GM18867 (cell line): Measurements from ENCODE around the gene TMEM266.

Experiments
- ATAC-seq: cut with Tn5 transposase; IDR thresholded peaks from one replicate; pipeline ENCODE4 v1.9.1; 2021; ENCODE audit warnings: mild to moderate bottlenecking, moderate library complexity; ENCODE audit not compliant: unreplicated experiment

TMEM266 gene

DNA sequence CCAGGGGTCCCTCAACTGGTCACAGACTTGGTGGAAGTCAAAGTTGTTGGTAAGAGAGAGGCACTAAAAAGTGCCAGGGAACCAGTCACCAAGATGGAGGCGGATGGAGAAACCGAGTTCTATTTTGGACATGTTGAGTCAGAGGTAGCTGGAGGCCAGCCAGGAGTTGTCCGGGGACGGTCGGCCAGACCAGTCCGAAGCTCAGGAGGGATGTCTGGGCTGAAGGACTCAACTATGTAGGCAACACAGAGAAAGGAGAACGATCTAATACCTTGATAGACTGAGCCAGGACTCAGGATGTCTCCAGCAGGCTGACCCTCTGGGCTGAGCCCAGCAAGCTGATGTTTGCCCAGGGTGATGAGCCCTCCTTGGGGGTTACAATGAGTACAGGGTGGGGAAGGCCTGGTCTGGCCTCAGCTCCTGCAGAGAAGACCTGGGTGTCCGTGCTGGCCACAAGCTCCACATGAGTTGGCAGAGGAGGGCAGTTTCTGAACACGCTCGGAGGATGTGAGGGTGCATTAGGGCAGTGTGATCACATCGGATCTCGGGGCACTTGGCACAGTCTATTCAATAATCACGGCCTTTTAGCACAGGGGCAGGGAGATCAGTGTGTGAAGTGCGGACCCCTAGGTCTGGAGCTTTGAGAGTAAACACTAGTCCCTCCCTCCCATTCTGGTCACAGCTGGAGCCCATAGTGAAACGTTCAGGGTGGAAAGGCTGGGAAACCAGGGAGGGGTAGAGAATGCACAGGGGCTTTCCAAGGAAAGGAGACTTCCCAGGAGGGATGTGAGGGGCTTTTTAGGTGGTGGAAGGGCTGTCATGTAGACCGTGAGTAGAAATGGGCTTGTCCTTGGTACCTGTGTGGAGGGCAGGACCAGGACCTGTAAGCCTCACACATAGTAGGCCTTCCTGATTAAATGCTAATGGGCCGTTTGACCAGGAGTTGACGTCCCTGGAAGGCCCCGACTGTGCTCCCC, 139.6 kb downstream of the TMEM266 start:
- ATAC-seq = no peak

DNA sequence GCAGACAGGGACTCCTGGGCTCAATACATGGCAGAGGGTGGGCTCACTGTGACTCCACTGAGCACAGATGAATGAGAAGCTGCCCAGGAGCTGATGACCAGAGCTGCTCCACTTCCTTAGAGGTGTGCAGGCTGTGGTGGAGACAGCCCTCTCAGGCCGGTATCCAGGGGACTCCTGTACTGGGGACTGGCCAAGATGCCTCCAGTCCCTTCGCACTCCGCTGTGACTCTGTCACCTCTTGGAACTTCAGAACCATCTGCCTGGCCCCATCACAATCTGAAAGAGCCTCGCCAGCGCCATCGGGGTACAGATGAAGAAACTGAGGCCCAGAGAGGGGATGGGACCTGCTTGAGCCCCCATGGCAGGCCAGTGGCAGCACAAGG, 140.3 kb downstream of the TMEM266 start:
- ATAC-seq = no peak

DNA sequence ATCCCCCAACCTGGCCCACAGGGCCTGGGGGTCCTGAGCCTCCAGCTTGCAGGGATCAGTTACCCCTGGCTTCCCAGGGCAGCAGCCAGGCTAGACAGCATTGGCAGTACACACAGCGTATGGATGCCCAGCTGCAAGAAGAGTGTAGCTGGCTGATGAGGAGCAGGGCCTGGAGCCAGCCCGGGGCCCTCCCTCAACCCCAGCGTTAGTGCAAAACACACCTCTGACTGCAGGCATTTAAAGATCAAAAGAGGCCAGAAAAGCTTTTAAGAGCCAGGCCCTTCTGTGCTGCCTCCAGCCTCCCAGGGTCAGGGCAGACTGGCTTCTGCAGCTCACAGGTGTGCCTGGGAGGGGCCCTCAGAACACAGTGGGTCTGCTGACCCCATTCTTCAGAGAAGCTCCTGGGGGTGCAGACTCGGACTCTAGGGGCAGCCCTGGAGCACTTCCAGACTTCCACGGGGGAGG, 140.9 kb downstream of the TMEM266 start:
- ATAC-seq = no peak

DNA sequence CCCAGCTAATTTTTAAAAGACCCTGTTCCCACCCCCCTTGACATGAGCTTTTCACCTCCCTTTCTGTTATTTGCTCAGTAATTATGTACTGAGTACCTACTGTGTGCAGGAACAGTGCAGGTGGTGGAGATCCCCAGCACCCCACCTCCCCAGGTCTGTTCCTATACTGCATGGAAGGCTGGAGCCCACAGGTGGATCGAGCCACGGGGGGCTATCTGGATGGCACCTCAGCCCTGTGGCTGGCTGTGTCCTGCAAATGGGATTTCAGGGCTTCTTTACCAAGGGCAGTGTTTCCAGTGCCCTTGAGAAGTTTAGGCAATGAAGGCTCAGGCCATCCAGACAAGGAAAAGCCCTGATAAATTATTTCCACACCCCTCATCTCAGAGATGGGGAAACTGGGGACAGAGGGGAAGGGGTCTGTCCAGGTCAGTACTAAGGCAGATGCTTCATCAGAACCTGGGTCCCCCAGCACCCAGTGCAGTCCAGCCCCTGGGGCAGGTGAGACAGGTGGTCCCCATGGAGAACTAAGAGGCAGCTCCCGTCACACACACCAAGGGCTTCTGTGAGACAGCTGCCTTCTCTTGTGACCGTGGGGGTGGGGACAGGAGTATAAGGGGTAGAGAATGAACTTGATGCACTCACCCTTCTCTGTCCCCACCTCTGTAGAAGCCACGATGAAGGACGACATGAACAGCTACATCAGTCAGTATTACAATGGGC, 141.9 kb downstream of the TMEM266 start:
- ATAC-seq = no peak

DNA sequence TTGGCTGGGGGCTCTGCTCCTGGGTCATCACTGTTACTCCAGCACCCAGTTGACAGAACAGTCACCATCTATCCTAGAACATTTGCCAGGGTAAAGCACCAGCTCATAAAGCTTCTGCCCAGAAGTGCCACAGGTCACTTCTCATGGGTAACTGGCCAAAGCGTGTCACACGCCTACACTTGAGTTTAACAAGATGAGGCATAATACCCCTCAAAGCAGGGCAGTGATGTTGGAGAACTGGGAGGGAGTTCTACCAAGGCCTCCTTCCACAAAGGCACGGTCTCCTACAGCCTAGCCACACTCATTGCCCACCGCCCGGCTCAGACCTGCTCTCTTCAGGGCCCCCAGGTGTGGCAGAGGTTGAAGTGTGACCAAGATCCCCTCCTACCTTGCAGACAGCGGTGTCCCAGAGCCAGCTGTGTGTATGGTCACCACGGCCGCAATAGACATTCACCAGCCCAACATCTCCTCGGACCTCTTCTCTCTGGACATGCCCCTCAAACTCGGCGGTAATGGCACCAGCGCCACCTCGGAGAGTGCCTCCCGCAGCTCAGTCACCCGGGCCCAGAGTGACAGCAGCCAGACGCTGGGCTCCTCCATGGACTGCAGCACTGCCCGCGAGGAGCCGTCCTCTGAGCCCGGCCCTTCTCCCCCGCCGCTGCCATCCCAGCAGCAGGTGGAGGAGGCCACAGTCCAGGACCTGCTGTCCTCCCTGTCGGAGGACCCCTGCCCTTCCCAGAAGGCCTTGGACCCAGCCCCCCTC, 143.7 kb downstream of the TMEM266 start:
- ATAC-seq = no peak

DNA sequence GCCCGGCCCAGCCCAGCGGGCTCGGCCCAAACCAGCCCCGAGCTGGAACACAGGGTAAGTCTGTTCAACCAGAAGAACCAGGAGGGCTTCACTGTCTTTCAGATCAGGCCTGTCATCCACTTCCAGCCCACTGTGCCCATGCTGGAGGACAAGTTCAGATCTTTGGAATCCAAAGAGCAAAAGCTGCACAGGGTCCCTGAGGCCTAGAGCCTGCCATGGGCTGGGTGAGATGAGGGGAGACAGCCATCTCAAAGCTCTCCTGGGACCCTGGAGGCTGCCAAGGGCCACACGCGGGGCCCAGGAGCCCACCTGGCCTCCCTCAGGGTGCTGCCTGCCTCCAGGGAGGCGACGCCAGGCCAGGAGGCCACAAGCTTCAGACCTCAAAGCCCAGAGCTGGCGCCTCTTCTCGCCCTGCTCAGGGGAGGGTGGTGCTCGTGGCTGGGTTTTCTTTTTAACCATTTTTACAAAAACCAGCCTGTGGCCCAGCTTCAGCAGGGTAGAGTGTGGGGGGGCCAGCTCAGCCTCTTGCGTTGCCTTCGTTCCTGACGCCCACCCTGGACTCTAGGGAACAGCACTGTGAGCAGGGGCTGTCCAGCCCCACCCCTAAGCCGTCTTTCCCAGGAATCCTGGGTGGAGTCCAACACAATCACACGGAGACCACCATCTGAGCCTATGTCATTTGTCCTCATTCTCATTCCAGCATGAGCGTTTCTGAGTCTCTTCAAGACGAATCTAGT, 144.5 kb downstream of the TMEM266 start:
- ATAC-seq = no peak

DNA sequence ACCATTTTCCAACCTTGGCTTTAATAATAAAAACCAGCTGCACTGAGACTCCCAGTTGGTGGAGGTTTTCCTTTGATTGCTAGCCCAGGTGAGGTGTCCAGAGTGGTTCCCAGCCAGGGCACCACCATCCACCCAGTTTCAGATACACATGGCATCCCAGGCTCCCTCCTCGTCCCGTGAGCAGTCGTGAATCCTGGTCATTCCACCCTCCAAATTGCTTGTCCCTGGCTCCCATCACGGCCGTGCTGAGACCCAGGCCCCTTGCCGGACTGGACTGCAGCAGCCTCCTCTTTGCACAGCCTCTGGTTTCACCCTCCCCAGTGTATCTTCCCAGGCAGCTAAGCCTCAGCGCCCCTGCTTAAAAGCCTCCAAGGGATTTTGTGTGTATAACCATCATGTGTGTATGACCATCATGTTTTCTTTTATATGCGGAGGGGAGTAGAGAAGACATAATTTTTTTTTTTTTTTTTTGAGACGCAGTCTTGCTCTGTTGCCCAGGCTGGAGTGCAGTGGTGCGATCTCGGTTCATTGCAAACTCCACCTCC, 145.2 kb downstream of the TMEM266 start:
- no peak for ATAC-seq

DNA sequence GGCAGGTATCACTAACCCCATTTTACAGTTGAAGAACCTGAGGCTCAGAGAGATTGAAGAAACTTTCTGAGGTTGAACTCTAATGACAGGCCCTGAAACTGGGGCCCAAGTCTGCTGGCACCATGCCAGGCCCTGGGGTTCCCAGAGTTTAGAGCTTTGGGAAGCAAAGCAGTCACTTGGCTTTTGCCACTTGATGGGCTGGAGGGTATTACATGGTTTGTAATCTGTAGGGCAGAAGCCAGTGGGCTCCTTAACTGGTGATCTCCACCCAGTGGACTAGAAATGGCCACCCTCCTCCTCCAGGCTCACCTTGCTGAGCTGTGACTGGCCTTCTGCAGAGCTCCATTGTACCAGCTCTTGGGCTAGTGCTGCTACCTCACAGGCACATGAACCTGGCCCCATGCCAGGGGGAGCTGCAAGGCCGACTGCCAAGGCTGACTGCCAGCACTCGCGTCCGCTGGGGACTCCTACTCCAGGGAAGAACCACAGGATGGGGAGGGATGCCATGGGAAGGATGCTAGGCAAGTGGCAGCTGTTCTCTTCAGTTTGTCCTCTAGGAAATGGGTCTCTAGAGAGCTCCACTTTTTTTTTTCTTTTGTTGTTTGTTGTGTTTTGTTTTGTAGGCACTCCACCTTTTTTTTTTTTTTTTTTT, 146.7 kb downstream of the TMEM266 start:
- ATAC-seq = no peak

DNA sequence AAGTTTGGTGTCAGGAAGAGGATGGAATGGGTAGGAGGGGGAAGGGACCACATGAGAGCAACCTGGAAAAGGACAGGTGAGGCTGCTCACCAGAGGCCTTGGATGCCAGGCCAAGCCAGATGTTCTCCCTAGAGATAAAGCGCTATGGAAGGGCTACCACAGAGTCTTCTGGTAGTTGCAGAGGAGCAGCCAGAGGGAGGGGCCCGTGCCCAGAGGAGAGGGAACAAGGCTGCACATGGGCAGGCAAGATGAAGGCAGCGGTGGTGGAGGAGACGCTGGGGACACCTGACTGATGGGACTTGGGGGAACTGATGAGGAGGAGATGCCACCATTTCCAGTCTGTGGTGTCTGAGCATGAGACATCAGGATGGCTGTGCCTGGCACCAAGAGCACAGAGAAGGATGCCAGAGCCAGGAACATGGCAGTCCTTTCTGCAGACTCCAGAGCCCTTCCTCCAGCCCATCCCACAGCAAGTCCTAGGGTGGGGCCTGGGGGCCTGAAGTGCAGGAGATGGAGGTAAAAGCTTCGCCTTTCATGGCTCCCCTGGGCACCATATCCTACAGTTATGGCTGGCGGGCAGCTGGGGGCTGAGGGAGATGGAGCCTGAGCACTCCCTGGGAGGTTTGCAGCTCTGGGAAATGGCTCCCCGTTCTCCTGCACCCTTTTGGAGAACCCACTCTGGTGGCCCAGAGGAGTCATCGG, 148.4 kb downstream of the TMEM266 start:
- no peak for ATAC-seq

DNA sequence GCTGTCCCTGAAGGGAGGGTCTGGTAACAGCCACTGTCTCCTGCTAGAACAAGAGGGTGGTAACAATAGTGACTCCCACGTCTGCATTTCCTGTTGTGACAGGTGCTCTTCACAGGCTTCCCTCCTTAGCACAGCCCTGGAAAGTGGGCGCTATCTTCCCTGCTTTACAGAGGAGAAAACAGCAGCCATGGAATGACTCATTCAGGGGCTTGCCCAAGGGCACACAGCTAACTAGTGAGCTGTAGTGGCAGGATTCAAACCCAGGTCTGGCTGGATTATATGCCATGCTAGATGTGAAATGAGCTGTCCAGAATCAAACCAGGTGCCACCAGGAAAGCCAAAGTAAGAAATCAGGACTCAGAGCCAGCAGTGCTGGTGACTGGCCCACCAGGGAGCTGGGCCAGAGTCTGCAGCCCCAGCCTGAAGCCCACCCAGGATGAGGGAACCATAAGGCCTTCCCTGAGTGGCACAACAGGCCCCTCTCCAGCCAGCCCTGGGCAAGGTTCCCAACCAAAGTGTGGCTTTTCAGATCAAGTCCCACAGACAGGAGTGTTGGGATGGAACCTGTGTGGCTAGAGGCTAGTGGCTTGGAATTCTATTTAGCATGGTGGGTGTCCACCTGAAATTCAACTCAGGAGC, 149.1 kb downstream of the TMEM266 start:
- ATAC-seq = no peak

DNA sequence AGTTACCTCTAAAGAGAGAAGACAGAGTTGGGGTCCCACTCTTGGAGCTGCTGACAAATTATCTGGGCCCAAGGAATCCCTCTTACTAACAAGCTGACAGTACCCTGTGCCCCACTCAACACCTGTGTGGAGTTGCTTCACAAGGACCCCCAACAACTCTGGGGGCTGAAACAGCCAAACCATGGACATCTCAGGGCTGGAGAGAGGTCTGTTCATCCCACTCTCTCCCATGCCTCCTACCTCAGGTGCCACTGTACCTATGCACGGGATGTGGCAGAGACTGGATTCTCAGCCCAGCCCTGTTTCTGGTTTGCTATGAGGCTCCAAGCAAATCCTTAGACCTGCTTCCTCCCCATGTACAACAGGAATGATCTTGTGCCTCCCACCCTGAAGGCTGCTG, 149.7 kb downstream of the TMEM266 start:
- ATAC-seq = no peak

DNA sequence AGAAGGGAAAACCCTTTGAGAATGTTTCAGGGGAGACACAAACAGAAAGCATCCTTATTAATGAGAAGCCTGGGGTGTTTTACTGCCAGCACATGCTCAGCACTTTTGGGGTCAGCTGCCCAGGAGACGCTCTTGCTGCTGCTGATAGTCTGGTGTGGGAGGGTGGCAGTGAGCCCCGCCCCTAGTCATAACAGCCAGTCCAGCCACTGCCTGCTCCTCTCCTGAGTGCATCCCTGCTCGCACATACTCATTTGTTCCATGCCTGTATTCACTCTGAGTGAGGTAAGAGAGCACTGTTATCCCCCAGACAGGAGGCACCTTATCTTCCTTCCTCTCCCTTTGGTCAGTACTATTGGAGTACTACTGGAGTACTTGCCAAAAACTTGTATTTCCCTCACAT, 150.2 kb downstream of the TMEM266 start:
- ATAC-seq = no peak

DNA sequence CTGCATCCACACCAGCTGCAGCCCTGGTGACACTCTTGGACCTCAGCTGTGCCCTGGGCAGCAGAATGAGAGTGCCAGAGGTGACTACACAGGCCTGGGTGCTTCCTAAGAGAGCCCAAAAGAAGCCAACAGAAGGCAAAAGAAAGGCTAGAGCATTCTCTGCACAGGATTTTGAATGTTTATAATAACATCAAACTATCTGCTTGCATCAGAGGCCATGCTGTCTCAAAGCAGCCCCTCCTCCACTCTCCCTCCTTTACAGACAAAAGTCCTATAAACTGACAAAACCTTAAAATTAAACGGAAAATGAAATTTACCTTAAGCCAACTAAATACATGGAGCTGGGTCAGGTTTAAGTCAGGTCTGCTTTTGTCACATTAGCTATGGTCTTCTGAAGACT, 155.8 kb downstream of the TMEM266 start:
- ATAC-seq = no peak

DNA sequence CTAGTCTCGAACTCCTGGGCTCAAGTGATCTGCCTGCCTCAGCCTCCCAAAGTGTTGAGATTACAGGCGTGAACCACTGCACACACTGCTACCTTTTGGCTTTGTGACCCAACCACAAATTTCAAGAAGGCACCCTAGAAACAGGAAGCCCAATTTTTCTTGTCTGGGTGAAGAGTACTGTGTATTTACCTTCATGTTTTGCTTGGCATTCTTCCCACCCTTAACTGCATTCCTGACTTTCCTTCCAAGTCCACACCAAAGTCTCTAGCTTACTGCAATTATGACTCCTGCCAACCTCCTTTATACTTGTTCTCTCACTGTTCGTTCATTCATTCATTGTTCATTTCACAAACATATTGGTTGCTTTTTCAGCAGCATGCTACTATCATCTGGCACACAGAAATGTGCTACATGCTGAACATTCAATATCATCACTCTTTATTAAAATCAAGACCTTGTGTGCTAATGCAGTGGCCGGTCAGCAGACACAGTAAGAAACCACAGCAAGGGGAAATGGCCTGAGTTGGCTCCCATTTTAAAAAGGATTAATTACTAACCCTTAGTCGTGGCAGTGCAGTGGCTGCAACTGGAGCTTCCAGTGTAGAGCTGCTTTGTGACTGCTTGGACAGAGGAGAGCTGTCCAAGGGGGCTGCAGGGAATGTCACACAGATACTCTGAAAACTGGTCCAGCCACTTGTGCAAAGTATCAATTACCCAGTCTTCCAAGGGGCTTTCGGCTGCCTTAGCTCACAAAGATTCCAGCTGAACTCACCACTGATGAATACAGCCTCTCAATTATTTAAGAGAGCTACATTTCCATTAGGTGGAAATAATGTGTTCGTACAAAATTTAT, 157.5 kb downstream of the TMEM266 start:
- ATAC-seq = no peak

DNA sequence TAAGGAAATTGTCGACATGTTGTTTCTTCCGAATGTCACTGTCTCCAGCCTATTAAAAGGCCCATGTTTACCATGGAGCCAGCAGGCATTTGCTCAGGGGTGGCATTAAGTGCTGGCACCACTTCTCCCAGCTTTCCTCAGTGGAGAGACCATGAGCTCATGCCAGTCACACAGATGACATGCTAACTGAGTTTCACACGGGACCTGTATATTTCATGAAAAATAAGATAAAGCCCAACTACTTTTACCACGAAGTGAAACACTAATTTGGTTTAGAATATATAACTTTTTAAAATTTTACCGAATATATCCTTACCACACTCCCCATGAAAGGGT, 158.1 kb downstream of the TMEM266 start:
- no peak for ATAC-seq

DNA sequence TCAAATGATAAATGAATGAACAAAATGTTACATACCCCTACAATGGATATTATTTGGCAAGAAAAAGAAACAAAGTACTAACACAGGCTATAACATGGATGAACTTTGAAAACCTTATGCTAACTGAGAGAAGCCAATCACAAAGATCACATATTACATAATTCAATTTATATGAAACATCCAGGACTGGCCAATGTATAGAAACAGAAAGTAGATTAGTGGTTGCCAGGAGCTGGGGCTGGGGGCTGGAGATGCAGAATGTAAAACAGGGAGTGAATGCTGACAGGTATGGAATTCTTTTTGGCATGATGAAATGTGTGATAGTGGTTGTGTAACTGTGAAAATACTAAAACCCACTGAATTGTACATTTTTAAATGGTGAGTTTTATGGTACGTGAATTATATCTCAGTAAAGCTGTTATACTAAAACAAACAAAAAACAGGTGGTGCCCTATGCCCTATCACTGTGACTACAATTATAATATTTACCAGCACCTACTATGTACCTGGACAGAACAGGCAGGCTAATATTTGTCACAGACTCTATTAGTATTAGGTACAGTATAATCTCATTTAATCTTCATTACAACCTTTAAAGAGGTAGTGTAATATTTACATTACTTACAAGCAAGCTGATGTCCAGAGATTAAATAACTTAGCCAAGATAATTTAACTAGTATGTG, 161.4 kb downstream of the TMEM266 start:
- ATAC-seq = no peak

DNA sequence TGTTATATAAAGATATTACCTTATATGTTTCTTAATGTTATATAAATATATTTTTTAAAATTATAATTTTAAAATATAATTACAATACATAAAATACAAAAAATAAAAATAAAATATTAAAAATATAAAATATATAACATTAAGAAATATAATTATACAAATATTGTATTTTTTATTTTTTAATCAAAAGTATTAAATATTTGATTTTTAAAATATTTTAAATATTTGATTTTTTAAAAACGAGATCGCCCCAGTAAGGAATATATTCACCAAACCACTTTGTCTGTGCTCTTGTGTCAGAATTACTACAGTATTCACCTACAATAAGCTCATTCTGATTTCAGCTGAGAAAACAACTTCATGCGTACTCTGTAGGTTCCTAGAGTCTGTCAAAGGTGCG, 162.4 kb downstream of the TMEM266 start:
- ATAC-seq = no peak
